LNCaP clone FGC (cell line): ENCODE data around the gene CD82.

Experiments
- DNase-seq: peaks from one replicate; pipeline ENCODE4 v3.0.0-alpha.2; 2011; ENCODE audit warnings: low read depth
- H3K4me3 ChIP-seq: 2 replicates; pipeline ENCODE4 v1.5.1; 2011; ENCODE audit warnings: mild to moderate bottlenecking, low read depth, low read length, control low read depth
- CTCF ChIP-seq: IDR thresholded peaks from 2 replicates; pipeline ENCODE4 v1.5.1; 2012; ENCODE audit warnings: mild to moderate bottlenecking; ENCODE audit not compliant: control insufficient read depth, insufficient read depth; ENCODE audit errors: extremely low read depth

The CD82 gene

GRCh38 chr11:44623731-44624491 is 58.4 kb downstream of the CD82 start:
- no peak overlapping the region for H3K4me3 ChIP-seq
- no peak for TF ChIP-seq CTCF
- DNase-seq = no peak

- no peak overlapping the region for H3K4me3 ChIP-seq
- no peak for DNase-seq
- TF ChIP-seq CTCF = no peak
Measured at GRCh38 chr11:44624761-44625221, 59.3 kb downstream of the CD82 start.

DNA sequence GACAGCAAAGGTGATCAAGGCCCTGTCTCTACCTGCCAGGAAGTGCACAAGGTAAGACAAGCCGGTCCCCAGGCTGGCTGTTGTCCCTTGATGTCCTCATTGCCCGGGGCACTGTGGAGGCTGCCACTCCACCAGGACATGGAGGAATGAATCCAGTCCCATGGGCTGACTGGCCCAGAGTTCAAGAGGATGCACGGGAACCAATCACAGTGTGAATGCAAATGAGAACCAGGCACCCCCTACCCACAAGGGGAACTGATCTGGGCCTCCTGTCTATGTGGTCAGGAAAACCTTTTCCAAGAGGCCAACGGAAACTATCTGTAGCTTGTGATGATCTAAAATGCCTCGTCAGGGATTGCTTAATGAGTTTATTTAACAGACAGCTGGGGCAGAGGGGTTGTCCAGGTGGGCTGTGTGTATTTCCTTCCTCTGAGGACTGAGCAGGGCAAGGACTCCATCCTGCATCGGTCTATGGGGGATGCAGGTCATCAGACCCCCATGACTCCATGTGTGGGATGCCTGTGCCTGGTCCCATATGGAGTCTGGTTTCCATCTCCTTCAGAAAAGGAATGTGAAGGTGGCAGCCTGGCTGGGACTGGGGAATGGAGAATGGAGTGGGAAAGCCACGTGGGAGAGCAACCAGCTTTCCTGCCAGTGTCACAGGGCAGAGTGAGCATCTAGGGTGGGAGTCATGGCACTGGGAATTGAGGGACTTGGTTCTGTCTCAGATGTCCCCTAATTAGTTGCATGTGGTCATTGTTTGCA is 60.5 kb downstream of the CD82 start:
- DNase-seq = no peak

DNA sequence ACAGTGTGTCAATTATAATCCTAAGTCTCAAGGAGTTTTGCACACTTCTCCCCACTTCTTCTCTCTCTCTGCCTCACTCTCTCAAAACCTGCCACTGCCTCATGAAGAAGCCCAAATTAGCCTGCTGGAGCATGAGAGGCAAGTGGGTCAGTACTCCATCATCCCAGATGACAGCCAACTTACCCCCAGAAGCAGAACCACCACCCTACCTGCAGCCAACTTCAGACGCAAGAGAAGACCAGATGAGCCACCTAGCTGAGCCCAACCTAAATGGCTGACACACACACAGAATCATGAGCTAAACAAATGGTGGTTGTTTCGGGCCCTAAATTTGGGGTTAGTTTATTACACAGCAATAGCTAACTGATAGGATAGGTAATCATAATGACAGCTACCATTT is 61.2 kb downstream of the CD82 start:
- no peak overlapping the region for H3K4me3 ChIP-seq
- TF ChIP-seq CTCF = no peak
- DNase-seq = no peak

More for the DNA sequence above, 60.5 kb downstream of the CD82 start:
- no peak overlapping the region for H3K4me3 ChIP-seq
- no peak for TF ChIP-seq CTCF

- no peak overlapping the region for H3K4me3 ChIP-seq
- DNase-seq = no peak
- TF ChIP-seq CTCF = no peak
Measured at GRCh38 chr11:44627165-44627789, 61.8 kb downstream of the CD82 start.

DNA sequence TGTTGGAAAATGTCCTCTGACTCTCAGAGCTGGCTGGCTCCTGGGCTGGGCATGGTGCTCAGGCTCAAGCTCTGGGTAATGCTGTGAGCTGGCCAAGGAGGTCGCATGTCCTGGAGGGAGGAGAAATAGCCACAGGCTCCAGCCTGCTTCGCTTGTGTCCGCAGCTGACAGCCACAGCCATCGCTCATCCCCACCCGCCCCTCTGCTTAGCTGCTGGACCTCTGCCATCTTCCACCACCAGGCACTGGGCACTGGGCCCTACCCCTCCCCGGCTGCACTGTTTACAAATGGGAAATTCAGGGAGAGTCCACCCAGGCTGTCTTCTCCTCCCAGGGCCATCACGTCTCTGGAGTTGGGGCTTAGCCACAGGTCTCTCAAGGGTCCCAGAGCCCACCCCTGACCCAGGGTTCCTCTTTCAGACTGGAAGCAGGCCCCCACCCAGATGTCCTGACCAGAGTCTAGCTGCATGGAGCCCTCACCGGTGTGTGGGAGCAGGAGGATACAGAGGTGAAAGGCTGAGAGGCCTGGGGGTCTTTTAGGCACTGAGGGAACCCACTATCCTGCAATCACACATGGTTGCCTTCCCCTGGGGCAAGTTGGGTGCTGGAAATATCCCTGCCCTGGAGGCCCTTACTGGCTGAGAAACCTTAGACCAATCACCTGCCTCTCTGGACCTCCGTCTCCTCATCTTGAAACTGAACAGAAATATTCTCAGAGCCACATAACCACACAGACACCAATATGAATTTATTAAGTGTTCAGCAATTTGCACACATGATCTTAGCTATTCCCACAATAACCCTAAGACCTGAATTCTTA is 62.7 kb downstream of the CD82 start:
- H3K4me3 ChIP-seq = no peak overlapping the region
- TF ChIP-seq CTCF = no peak
- DNase-seq = no peak
